ENCODE data around the gene TNFRSF8. TPM values are rescaled to one million over a fixed set of nuclear protein-coding genes. Genes with fewer than 3 reads are reported as not detected.
A peak's percentile ranks its signal among the peaks of the same experiment; 100 is the strongest.

Gene TNFRSF8
- total and polyA plus RNA-seq, 9 donors, result 0.07 to 0.31 (median 0.21) TPM

- H3K4me3 ChIP-seq (ENCODE audit: low read length), result peak within 1 kb of the TSS; percentile 61
- DNase-seq, result peak; percentile 77
- H3K27ac ChIP-seq (ENCODE audit: low read length), result peak within 1 kb of the TSS; percentile 59
- WGBS (ENCODE audit: insufficient coverage), result 2% methylated on average over 79 of the region's 79 CpGs
- H3K9me3 ChIP-seq (replicated peaks; ENCODE audit: control insufficient read depth, low read depth, low read length), result no peaks in the 10 kb centered on the region
- peaks cover 24% of the 10 kb centered on the region for H3K27me3 ChIP-seq (ENCODE audit: control insufficient read depth, insufficient read depth, low read length)
- H3K36me3 ChIP-seq (ENCODE audit: control insufficient read depth, insufficient read depth, low read length), result no peaks in the 10 kb centered on the region
- peaks cover 21% of the 10 kb centered on the region for H3K4me1 ChIP-seq (ENCODE audit: control insufficient read depth, insufficient read depth, low read length)
Observed at GRCh38 chr1:12166834-12167492, 103.9 kb downstream of the TNFRSF8 start, which contains the start of gene TNFRSF1B. Gene TNFRSF1B, plus strand, starts transcription at chr1:12166991. Its CDS starts 101 bp downstream, at chr1:12167092.

DNA sequence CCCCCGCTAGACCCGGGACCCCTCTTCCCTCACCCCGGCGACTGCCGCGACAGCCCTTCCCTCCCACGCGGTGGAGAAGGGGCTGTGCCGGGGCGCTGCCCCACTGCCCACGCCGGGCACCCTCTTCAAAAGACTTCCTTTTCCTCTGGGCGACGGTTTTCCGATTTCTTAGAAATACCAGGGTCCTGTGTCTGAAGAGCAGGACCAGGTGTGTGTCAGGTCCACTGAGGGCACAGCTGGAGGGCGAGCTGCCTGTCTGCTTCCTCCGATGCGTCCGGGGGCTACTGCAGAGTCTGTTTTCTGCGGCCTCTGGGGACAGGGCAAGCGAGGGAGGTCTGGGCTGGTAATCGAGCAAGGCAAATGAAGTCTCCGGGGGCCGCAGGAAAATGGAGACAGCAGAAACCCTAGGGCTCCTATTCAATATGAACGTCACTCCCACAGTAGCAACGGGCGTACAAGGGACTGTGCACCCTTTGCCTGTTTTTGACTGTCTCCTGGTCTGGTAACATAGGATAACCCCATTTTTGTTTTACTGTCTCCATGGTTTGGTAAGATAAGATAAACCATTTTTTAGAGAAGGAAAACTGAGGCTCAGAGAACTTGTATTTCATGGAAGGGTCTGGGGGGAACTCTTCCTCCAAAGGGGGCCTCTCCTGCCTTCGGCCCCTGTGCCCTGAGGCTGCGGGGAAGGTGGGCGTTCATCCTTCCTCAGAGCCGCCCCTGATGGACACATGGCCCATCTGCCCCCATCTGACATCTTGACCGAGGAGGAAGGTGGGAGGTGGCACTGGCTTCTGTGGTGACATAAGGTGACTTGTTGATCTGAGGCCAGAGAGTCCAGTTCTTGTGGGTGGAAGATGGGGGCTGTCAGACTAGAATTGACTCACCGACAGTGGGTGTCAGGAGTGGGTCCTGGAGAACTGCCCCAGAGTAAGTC, 104.7 kb downstream of the TNFRSF8 start:
- peaks cover 24% of the 10 kb centered on the region for H3K27me3 ChIP-seq (ENCODE audit: control insufficient read depth, insufficient read depth, low read length)
- peak overlapping the region; percentile 61 for H3K4me3 ChIP-seq (ENCODE audit: low read length)
- no peaks in the 10 kb centered on the region for H3K36me3 ChIP-seq (ENCODE audit: control insufficient read depth, insufficient read depth, low read length)
- H3K27ac ChIP-seq (ENCODE audit: low read length), result peak overlapping the region; percentile 59
- 19% methylated on average over 29 of the region's 33 CpGs for WGBS (ENCODE audit: insufficient coverage)
- no peak for DNase-seq
- H3K9me3 ChIP-seq (replicated peaks; ENCODE audit: control insufficient read depth, low read depth, low read length), result no peaks in the 10 kb centered on the region
- peaks cover 16% of the 10 kb centered on the region for H3K4me1 ChIP-seq (ENCODE audit: control insufficient read depth, insufficient read depth, low read length)

- Histone ChIP-seq H3K4me1 (ENCODE audit: control insufficient read depth, insufficient read depth, low read length) (peaks cover 23% of the 10 kb centered on the region), H3K27me3 (ENCODE audit: control insufficient read depth, insufficient read depth, low read length) (peaks cover 24% of the 10 kb centered on the region), H3K27ac (ENCODE audit: low read length) (peak overlapping the region; percentile 51), H3K9me3 (replicated peaks; ENCODE audit: control insufficient read depth, low read depth, low read length) (no peaks in the 10 kb centered on the region), H3K4me3 (ENCODE audit: low read length) (peak overlapping the region; percentile 61), H3K36me3 (ENCODE audit: control insufficient read depth, insufficient read depth, low read length) (no peaks in the 10 kb centered on the region)
- 45% methylated on average over 7 of the region's 17 CpGs for WGBS (ENCODE audit: insufficient coverage)
- no peak for DNase-seq
Observed at GRCh38 chr1:12168451-12169160, 105.5 kb downstream of the TNFRSF8 start.

DNA sequence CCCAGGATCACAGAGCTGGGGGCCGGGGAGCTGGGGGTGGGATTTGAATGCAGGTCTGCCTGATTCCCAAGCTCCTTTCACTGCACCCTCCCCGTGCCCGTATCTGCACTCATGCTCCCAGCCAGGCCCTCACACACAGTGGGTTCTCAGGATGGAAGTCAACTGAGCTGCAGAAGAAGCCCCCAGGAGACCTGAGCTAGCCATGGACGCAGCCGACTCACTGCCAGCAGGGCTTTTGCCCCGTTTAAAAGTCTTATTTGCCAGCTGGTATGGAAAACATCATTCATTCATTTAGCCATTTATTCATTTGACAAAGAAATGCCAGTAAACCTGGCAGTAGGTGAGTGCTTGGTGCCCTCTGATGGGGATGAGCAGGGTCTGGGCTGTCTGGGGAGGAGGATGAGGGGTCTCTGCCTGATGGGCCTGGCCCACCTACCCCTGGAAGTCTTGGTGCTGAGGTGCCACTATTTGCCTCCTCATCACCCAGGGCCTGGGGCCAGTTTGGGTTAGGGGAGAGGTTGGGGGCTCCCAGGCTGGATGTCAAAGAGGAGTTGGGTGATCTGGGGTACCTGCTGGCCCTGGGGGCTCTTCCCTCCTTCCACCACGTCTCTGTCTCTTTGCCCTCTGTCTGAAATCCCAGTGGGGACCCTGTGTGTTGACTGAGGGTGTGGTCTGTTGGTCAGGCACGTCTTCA, 106.5 kb downstream of the TNFRSF8 start:
- Histone ChIP-seq H3K27ac (ENCODE audit: low read length) (no peak overlapping the region), H3K36me3 (ENCODE audit: control insufficient read depth, insufficient read depth, low read length) (no peaks in the 10 kb centered on the region), H3K4me1 (ENCODE audit: control insufficient read depth, insufficient read depth, low read length) (peaks cover 28% of the 10 kb centered on the region), H3K4me3 (ENCODE audit: low read length) (no peak overlapping the region), H3K27me3 (ENCODE audit: control insufficient read depth, insufficient read depth, low read length) (peaks cover 24% of the 10 kb centered on the region), H3K9me3 (replicated peaks; ENCODE audit: control insufficient read depth, low read depth, low read length) (no peaks in the 10 kb centered on the region)
- no peak for DNase-seq
- 71% methylated on average over 2 of the region's 8 CpGs for WGBS (ENCODE audit: insufficient coverage)

- Histone ChIP-seq H3K27ac (ENCODE audit: low read length) (no peak overlapping the region), H3K9me3 (replicated peaks; ENCODE audit: control insufficient read depth, low read depth, low read length) (no peaks in the 10 kb centered on the region), H3K4me3 (ENCODE audit: low read length) (no peak overlapping the region), H3K36me3 (ENCODE audit: control insufficient read depth, insufficient read depth, low read length) (no peaks in the 10 kb centered on the region), H3K4me1 (ENCODE audit: control insufficient read depth, insufficient read depth, low read length) (peaks cover 35% of the 10 kb centered on the region), H3K27me3 (ENCODE audit: control insufficient read depth, insufficient read depth, low read length) (peaks cover 24% of the 10 kb centered on the region)
- WGBS (ENCODE audit: insufficient coverage), result 89% methylated on average over 5 of the region's 9 CpGs
- DNase-seq, result no peak
Observed at GRCh38 chr1:12170263-12170671, 107.2 kb downstream of the TNFRSF8 start.

DNA sequence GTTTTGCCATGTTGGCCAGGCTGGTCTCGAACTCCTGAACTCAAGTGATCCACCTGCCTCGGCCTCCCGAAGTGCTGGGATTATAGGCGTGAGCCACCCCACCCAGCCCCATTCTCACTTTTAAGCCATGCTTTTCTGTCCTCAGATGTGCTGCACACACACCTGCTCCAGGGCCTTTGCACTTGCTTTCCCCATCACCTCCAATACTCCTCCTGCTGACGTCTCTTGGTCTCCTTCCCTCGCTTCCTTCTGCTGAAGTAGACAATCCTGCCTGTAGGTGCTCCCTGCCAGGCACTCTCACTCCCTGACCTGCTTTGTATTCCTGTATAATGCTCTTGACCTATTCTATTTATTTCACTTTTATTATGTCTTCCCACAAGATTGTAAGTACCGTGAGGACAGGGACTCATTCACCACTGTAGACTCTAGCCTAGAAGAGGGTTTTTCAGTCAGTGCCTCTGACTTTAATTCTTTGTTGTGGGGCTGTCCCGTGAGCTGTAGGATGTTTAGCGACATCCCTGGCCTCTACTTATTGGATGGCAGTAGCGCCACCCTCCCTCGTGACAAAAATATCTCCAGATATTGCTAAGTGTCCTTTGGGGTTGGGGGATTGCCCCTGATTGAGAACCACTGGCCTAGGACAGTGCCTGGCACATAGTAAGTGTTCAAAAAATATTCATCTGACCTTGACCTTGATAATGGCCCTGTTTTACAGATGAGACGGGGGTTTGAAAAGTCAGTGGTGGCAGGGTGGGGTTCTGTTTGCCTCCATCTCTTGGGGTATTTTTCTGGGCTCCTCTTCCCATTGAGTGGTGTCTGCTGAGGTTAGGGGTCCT, 108.3 kb downstream of the TNFRSF8 start:
- 79% methylated on average over 9 of the region's 12 CpGs for WGBS (ENCODE audit: insufficient coverage)
- no peak for DNase-seq
- peaks cover 18% of the 10 kb centered on the region for H3K27me3 ChIP-seq (ENCODE audit: control insufficient read depth, insufficient read depth, low read length)
- no peaks in the 10 kb centered on the region for H3K9me3 ChIP-seq (replicated peaks; ENCODE audit: control insufficient read depth, low read depth, low read length)
- H3K27ac ChIP-seq (ENCODE audit: low read length), result peak overlapping the region; percentile 85
- peaks cover 40% of the 10 kb centered on the region for H3K4me1 ChIP-seq (ENCODE audit: control insufficient read depth, insufficient read depth, low read length)
- no peaks in the 10 kb centered on the region for H3K36me3 ChIP-seq (ENCODE audit: control insufficient read depth, insufficient read depth, low read length)
- no peak overlapping the region for H3K4me3 ChIP-seq (ENCODE audit: low read length)

- H3K36me3 ChIP-seq (ENCODE audit: control insufficient read depth, insufficient read depth, low read length), result no peaks in the 10 kb centered on the region
- H3K9me3 ChIP-seq (replicated peaks; ENCODE audit: control insufficient read depth, low read depth, low read length), result no peaks in the 10 kb centered on the region
- no peak overlapping the region for H3K4me3 ChIP-seq (ENCODE audit: low read length)
- H3K27me3 ChIP-seq (ENCODE audit: control insufficient read depth, insufficient read depth, low read length), result peaks cover 14% of the 10 kb centered on the region
- WGBS (ENCODE audit: insufficient coverage), result 76% methylated on average over 14 of the region's 14 CpGs
- H3K4me1 ChIP-seq (ENCODE audit: control insufficient read depth, insufficient read depth, low read length), result peaks cover 39% of the 10 kb centered on the region
- peak overlapping the region; percentile 85 for H3K27ac ChIP-seq (ENCODE audit: low read length)
- DNase-seq, result no peak
Observed at GRCh38 chr1:12172042-12172851, 109.1 kb downstream of the TNFRSF8 start.

GRCh38 chr1:12173041-12173509, 110.0 kb downstream of the TNFRSF8 start:
- Histone ChIP-seq H3K27me3 (ENCODE audit: control insufficient read depth, insufficient read depth, low read length) (peaks cover 6% of the 10 kb centered on the region), H3K36me3 (ENCODE audit: control insufficient read depth, insufficient read depth, low read length) (no peaks in the 10 kb centered on the region), H3K27ac (ENCODE audit: low read length) (peak overlapping the region; percentile 85), H3K4me1 (ENCODE audit: control insufficient read depth, insufficient read depth, low read length) (peaks cover 34% of the 10 kb centered on the region), H3K9me3 (replicated peaks; ENCODE audit: control insufficient read depth, low read depth, low read length) (no peaks in the 10 kb centered on the region), H3K4me3 (ENCODE audit: low read length) (no peak overlapping the region)
- DNase-seq, result no peak
- WGBS (ENCODE audit: insufficient coverage), result 60% methylated on average over 1 of the region's 3 CpGs
